HEK293 (cell line): Measurements from ENCODE around the gene PDE4B.

ENCODE experiments used
- KLF16 ChIP-seq: fragments of 450-650 bp; formaldehyde crosslinking; IDR thresholded peaks from 2 replicates; pipeline ENCODE4 v1.5.1; 2017; ENCODE audit warnings: missing biosample characterization, missing genetic modification characterization
- ZNF121 ChIP-seq: fragments of 450-650 bp; formaldehyde crosslinking; IDR thresholded peaks from 2 replicates; pipeline ENCODE4 v1.5.1; 2016; ENCODE audit warnings: missing biosample characterization, missing genetic modification characterization
- ZNF175 ChIP-seq: fragments of 450-650 bp; formaldehyde crosslinking; IDR thresholded peaks from 2 replicates; pipeline ENCODE4 v1.5.1; 2016; ENCODE audit warnings: missing biosample characterization, missing genetic modification characterization
- ZNF2 ChIP-seq: fragments of 450-650 bp; formaldehyde crosslinking; IDR thresholded peaks from 2 replicates; pipeline ENCODE4 v1.5.1; 2016; ENCODE audit warnings: missing biosample characterization, missing genetic modification characterization
- ZNF394 ChIP-seq: fragments of 450-650 bp; formaldehyde crosslinking; IDR thresholded peaks from 2 replicates; pipeline ENCODE4 v1.5.1; 2016; ENCODE audit warnings: missing biosample characterization, missing genetic modification characterization, mild to moderate bottlenecking, moderate library complexity, borderline replicate concordance
- ZNF501 ChIP-seq: fragments of 450-650 bp; formaldehyde crosslinking; IDR thresholded peaks from 2 replicates; pipeline ENCODE4 v1.5.1; 2016; ENCODE audit warnings: missing biosample characterization, missing genetic modification characterization
- ZNF558 ChIP-seq: fragments of 450-650 bp; formaldehyde crosslinking; IDR thresholded peaks from 2 replicates; pipeline ENCODE4 v1.5.1; 2016; ENCODE audit warnings: missing biosample characterization, missing genetic modification characterization
- ZSCAN30 ChIP-seq: fragments of 450-650 bp; IDR thresholded peaks from 2 replicates; pipeline ENCODE4 v1.5.1; 2018; ENCODE audit warnings: missing biosample characterization, mild to moderate bottlenecking, missing genetic modification characterization, moderate library complexity
- TF ChIP-seq, protein P1 (sequence below): fragments of 450-650 bp; formaldehyde crosslinking; IDR thresholded peaks from 2 replicates; pipeline ENCODE4 v1.5.1; 2016; ENCODE audit warnings: missing biosample characterization, missing genetic modification characterization
- TF ChIP-seq, protein P2 (sequence below): fragments of 450-650 bp; formaldehyde crosslinking; IDR thresholded peaks from 2 replicates; pipeline ENCODE4 v1.5.1; 2016; ENCODE audit warnings: missing biosample characterization, missing genetic modification characterization

DNA sequence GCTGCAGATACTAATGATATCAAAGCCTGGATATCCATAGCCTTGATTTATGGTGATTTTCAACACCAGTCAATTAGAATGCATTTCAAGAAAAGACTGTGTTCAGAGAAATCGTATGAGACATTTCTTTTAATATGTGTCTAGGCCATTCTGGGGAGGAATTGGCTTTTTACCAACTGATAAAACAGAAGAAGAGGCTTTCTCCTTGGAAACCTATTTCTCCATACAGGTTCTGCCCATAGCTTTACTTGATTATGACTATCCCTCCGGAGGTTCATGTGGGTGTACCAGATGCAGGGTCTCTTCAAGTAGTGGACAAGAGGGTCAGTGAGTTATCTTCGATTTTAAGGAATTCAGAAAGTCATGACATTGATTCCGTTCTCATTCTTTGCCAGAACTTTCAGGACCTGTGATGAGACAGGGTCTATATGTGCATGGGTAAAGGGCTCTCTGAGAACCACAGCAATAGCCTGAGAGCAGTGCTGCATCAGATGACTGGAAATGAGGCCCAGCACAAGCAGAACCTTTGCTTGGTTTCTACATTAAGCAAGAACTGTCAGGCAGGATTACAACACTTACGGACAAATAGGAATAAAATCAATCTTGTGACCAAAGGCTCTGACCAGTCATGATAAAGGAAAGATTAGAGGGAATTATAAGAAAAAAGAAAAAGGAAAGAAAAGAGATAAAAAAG is 477.6 kb downstream of the PDE4B start:
- TF ChIP-seq, protein P1, sequence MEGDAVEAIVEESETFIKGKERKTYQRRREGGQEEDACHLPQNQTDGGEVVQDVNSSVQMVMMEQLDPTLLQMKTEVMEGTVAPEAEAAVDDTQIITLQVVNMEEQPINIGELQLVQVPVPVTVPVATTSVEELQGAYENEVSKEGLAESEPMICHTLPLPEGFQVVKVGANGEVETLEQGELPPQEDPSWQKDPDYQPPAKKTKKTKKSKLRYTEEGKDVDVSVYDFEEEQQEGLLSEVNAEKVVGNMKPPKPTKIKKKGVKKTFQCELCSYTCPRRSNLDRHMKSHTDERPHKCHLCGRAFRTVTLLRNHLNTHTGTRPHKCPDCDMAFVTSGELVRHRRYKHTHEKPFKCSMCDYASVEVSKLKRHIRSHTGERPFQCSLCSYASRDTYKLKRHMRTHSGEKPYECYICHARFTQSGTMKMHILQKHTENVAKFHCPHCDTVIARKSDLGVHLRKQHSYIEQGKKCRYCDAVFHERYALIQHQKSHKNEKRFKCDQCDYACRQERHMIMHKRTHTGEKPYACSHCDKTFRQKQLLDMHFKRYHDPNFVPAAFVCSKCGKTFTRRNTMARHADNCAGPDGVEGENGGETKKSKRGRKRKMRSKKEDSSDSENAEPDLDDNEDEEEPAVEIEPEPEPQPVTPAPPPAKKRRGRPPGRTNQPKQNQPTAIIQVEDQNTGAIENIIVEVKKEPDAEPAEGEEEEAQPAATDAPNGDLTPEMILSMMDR (tag by site-specific recombination), result no peak
- TF ChIP-seq ZNF121 (tag by site-specific recombination) (no peak), ZNF2 (no peak), ZNF501 (tag by site-specific recombination) (no peak), ZNF175 (tag by site-specific recombination) (no peak), KLF16 (no peak), ZNF394 (no peak), ZNF558 (tag by site-specific recombination) (no peak), ZSCAN30 (tag by site-specific recombination) (no peak)
- TF ChIP-seq, protein P2, sequence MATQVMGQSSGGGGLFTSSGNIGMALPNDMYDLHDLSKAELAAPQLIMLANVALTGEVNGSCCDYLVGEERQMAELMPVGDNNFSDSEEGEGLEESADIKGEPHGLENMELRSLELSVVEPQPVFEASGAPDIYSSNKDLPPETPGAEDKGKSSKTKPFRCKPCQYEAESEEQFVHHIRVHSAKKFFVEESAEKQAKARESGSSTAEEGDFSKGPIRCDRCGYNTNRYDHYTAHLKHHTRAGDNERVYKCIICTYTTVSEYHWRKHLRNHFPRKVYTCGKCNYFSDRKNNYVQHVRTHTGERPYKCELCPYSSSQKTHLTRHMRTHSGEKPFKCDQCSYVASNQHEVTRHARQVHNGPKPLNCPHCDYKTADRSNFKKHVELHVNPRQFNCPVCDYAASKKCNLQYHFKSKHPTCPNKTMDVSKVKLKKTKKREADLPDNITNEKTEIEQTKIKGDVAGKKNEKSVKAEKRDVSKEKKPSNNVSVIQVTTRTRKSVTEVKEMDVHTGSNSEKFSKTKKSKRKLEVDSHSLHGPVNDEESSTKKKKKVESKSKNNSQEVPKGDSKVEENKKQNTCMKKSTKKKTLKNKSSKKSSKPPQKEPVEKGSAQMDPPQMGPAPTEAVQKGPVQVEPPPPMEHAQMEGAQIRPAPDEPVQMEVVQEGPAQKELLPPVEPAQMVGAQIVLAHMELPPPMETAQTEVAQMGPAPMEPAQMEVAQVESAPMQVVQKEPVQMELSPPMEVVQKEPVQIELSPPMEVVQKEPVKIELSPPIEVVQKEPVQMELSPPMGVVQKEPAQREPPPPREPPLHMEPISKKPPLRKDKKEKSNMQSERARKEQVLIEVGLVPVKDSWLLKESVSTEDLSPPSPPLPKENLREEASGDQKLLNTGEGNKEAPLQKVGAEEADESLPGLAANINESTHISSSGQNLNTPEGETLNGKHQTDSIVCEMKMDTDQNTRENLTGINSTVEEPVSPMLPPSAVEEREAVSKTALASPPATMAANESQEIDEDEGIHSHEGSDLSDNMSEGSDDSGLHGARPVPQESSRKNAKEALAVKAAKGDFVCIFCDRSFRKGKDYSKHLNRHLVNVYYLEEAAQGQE (tag by site-specific recombination), result no peak
